ENCODE data around the gene LZTS3. TPM values are rescaled to one million over a fixed set of nuclear protein-coding genes. Genes with fewer than 3 reads are reported as not detected.
A peak's percentile ranks its signal among the peaks of the same experiment; 100 is the strongest.

The LZTS3 gene
- total RNA-seq, 1 experiment from 2014 or later, result 6.4 TPM

GRCh38 chr20:3115190-3116107 is 57.9 kb downstream of the LZTS3 start:
- BruUV-seq (replicated peaks), result no TSS peak
- H3K36me3 ChIP-seq (ENCODE audit: low read depth, low read length), result no peaks in the 10 kb centered on the region
- H3K4me1 ChIP-seq (ENCODE audit: insufficient read depth, low read length), result no peaks in the 10 kb centered on the region
- no peak overlapping the region for H3K9ac ChIP-seq (ENCODE audit: low read length)
- ChIA-PET CTCF (interaction anchor here (0.6 kb wide), 1 partner anchor 24 kb away, joined by 10 read pairs; no protein-coding TSS in a partner anchor), POLR2A (ENCODE audit: unreplicated experiment) (no interaction called here)
- no peak overlapping the region for H2AFZ ChIP-seq (ENCODE audit: low read length)
- H3K9me2 ChIP-seq (replicated peaks; ENCODE audit: low read length), result no peaks in the 10 kb centered on the region
- peak; percentile 76 for DNase-seq
- H3K27me3 ChIP-seq (ENCODE audit: low read length), result no peaks in the 10 kb centered on the region
- H3K4me2 ChIP-seq (ENCODE audit: low read length), result no peak overlapping the region
- no peak overlapping the region for H3K27ac ChIP-seq (ENCODE audit: low read length)
- TF ChIP-seq EZH2 (IDR thresholded peaks at IDR 0.05; ENCODE audit: low read length, unreplicated experiment) (no peak), CTCF (conservative IDR thresholded peaks at IDR 0.05; ENCODE audit: low read depth, low read length) (peak; percentile 69)
- intact Hi-C loops (cut with micrococcal nuclease), result loop anchor here (1.0 kb wide), 1 partner anchor 61 kb away; no protein-coding TSS in a partner anchor
- ATAC-seq, result peak; percentile 54
- no peaks in the 10 kb centered on the region for H3K79me2 ChIP-seq (ENCODE audit: low read length)
- H3K4me3 ChIP-seq (ENCODE audit: low read length), result no peak overlapping the region
- no peaks in the 10 kb centered on the region for H3F3A ChIP-seq (ENCODE audit: low read length, unreplicated experiment)
- H4K20me1 ChIP-seq (ENCODE audit: low read length), result no peaks in the 10 kb centered on the region
- no peaks in the 10 kb centered on the region for H3K9me3 ChIP-seq (ENCODE audit: low read length)

Other genes with a start within 250 kb of the LZTS3 start
- gene GNRH2, start 129.9 kb downstream of the LZTS3 start, total RNA-seq (2014; rRNA removed), result 1.6 TPM in 1 of 2 replicates, not detected in the other
- 182 and 280 TPM in 2 replicates for gene MRPS26, start 127.5 kb downstream of the LZTS3 start, total RNA-seq (2014; rRNA removed)
- gene OXT, start 101.9 kb downstream of the LZTS3 start, total RNA-seq (2014; rRNA removed), result not detected in 2 replicates
- gene AVP, start 88.8 kb downstream of the LZTS3 start, total RNA-seq (2014; rRNA removed), result not detected in 2 replicates
- 16.8 and 25.2 TPM in 2 replicates for gene FASTKD5, start 13.7 kb downstream of the LZTS3 start, total RNA-seq (2014; rRNA removed)
- gene UBOX5, start 13.7 kb downstream of the LZTS3 start, total RNA-seq (2014; rRNA removed), result 4.3 and 4.5 TPM in 2 replicates
- gene DDRGK1, start 31.1 kb upstream of the LZTS3 start, total RNA-seq (2014; rRNA removed), result 97.7 and 122 TPM in 2 replicates
- gene ITPA, start 35.9 kb upstream of the LZTS3 start, total RNA-seq (2014; rRNA removed), result 117 and 121 TPM in 2 replicates
- gene SLC4A11, start 65.6 kb upstream of the LZTS3 start, total RNA-seq (2014; rRNA removed), result 23.7 and 26.8 TPM in 2 replicates
- 2.3 and 2.5 TPM in 2 replicates for gene DNAAF9, start 234.1 kb upstream of the LZTS3 start, total RNA-seq (2014; rRNA removed)